ENCODE measurements around the gene PHLPP1. TPM values are rescaled to one million over a fixed set of nuclear protein-coding genes. Genes with fewer than 3 reads are reported as not detected.

PHLPP1 gene
- total RNA-seq, 1 donor from 2014 or later: 2.6 TPM

DNA sequence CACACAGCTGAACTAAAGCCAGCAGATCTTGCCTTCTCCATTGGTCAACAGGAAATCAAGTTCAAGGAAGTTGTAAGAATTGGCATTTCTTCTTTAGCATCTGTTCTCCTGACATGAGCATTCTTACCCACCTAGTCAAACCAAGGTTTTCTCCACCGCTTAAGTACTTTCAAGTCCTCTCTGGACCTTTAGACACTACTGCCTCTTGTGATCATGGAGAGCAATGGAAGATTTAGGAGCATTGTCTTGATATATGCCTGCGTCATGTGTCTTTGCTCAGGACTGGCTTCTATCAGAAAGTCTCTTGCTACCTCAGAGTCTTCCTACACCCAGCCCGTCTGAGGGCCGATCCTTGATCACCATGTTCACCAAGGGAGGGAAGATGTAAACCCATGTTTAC lies 262.2 kb downstream of the PHLPP1 start:
- DNase-seq (ENCODE audit: low read depth in 2 of 2): peak in 1 of 2 donors; percentile 33

GRCh38 chr18:62978251-62979049 lies 263.1 kb downstream of the PHLPP1 start:
- no peak for DNase-seq (ENCODE audit: low read depth in 2 of 2)

DNA sequence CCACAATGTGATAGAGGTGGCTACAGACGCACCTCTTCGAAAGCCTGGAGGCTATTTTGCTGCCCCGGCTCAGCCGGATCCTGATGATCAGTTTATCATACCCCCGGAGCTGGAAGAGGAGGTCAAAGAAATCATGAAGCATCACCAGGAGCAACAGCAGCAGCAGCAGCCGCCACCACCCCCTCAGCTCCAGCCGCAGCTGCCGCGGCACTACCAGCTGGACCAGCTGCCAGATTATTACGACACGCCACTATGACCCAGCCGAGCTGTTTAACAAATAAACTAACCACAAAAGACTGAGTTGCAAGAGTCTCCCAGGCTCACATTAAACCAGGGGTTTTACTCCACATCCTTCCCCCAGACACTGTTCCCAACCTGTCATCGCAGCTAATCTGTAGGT lies 263.8 kb downstream of the PHLPP1 start:
- DNase-seq (ENCODE audit: low read depth in 2 of 2): no peak

GRCh38 chr18:62979900-62980299 lies 264.6 kb downstream of the PHLPP1 start:
- no peak for DNase-seq (ENCODE audit: low read depth in 2 of 2)

- no peak for DNase-seq (ENCODE audit: low read depth in 2 of 2)
Observed at GRCh38 chr18:62981566-62981965, 266.2 kb downstream of the PHLPP1 start.

- DNase-seq (ENCODE audit: low read depth in 2 of 2): peak; percentile 64 to 75
Observed at GRCh38 chr18:62982600-62983251, 267.4 kb downstream of the PHLPP1 start.

- no peak for DNase-seq (ENCODE audit: low read depth in 2 of 2)
Observed at GRCh38 chr18:62984656-62985315, 269.4 kb downstream of the PHLPP1 start.

GRCh38 chr18:62986490-62986889 lies 271.1 kb downstream of the PHLPP1 start:
- no peak for DNase-seq (ENCODE audit: low read depth in 2 of 2)

GRCh38 chr18:62987055-62987830 lies 271.9 kb downstream of the PHLPP1 start:
- no peak for DNase-seq (ENCODE audit: low read depth in 2 of 2)

DNA sequence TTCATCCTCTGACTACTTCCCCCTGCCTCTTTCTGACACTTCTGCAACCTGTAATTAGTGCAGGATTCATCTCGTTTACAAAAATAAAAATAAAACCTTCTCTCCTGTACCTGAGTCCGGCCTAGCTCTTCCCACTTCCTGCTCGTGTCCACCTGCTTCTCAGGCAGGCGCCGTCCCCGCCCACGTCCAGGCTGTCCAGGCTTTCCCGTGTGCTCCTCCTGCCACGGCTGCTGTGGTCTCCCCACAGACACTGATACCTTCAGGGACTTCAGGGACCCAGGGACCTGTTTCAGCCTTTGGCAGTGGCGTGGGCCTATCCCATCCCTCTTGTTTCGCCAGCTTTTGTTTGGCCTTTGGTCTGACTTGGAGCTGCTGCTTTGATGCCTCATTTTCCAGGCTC lies 272.5 kb downstream of the PHLPP1 start:
- no peak for DNase-seq (ENCODE audit: low read depth in 2 of 2)

DNA sequence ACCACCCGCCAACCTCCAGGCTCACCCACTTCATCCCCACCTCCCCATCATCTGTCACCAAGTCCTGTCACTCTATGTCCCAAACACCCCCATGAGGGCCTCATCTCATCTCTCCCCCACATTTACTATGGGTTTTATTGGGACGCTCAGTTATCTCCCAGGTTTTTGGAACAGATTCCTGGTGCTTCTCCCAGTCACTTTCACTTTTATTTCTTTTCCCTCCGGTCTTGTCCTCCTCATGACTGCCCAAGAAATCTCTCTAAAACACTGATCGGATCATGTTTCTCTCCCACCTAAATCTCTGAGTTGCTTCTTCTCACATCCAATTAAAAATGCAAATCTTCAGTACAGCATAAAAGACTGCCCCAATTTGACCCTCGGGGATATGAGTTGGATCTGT lies 273.1 kb downstream of the PHLPP1 start:
- DNase-seq (ENCODE audit: low read depth in 2 of 2): no peak

DNA sequence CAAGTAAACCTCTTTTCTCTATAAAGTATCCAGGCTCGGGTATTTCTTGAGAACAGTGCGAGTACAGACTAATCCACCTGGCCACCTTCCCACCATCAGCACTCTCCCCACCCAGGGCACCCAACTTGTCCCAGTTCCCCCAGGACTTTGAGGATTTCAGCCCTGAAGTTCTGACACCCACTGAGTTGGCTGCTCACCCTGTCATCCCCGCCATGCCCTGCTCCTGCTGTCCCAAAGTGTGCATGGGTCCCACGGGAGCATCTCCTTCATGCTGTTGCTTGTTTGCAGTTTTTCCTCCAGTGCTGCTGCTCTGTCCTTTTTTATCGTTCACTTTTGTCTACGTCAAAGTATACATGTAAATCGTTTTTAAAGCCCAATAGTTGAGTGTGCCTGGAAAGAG lies 273.9 kb downstream of the PHLPP1 start:
- no peak for DNase-seq (ENCODE audit: low read depth in 2 of 2)

- DNase-seq (ENCODE audit: low read depth in 2 of 2): no peak
Observed at GRCh38 chr18:62990653-62991052, 275.3 kb downstream of the PHLPP1 start.

- no peak for DNase-seq (ENCODE audit: low read depth in 2 of 2)
Observed at GRCh38 chr18:62991389-62991788, 276.0 kb downstream of the PHLPP1 start.

DNA sequence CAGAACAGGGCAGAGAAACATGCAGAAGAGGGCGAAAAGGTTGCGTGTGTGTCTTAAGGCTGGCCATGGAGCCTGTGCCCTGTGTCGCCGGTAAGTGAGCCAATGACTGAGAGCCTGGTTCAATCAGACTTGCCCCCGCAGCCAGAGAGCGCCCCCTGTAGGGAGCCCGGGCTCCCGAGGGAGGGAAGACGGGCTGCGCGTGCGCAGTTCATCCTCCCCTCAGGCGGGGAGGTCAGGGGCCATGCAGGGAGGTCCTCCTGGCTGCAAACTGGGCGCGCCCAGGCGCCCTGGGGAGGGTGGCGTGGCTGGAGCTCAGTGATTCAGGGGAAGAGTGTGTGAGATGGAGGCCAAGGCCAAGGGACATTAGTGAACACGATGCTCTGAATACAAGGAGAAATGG lies 276.6 kb downstream of the PHLPP1 start:
- no peak for DNase-seq (ENCODE audit: low read depth in 2 of 2)

GRCh38 chr18:62992877-62993365 lies 277.6 kb downstream of the PHLPP1 start:
- DNase-seq (ENCODE audit: low read depth in 2 of 2): no peak

DNA sequence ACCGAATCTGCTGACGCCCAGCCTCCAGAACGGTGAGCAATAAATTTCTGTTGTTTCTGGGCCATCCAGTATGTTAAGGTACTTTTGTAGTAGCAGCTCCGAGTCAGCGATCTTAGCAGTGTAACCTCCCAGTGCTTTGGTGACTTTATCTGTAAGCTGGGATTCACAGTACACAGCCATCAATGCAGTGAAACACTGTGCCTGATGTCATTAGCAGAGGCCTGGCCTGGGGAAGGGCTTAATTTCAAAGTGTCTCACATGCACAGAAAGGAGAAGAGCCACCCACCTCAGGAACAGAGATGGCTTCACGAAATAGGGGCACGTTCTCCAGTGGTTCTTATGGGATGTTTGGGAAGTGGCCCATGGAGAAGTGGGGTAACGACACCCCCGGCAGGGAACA lies 281.2 kb downstream of the PHLPP1 start:
- no peak for DNase-seq (ENCODE audit: low read depth in 2 of 2)

DNA sequence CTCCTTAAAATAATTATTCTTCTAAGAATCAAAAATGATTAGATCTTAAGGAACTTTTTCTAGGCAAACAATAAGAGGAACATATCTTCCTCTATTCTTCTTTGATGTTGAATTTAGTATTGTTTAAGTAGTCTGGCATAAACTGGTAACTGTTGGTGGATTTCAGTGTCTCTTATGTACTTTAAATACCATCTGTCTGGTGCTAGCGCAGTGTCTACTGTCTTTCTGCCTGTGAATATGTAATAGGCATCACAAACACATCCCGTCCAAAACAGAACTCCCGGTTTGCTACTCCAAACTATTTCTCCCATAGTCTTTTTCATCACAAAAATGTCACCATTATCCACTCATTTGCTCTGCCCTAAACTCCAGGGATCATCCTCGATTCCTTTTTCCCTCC lies 281.7 kb downstream of the PHLPP1 start:
- DNase-seq (ENCODE audit: low read depth in 2 of 2): no peak

DNA sequence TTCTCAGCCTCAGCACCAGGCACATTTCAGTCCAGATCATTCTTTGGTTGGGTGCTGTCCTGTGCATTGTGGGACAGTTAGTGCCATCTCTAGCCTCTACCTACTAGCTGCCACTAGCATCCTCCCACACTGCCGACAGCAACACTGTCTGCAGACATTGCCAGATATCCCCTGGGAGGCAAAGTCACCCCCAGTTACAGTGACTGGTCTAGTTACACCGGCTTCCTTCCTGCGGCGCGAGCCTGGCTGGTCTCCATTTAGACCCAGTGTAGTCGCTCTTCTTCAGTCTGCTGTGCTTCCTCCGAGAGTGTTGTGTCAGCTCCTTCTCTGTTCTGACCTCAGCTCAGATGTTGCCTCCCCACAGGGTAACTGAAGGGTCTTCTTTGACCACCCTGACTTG lies 283.1 kb downstream of the PHLPP1 start:
- no peak for DNase-seq (ENCODE audit: low read depth in 2 of 2)

GRCh38 chr18:62999392-62999791 lies 284.1 kb downstream of the PHLPP1 start:
- DNase-seq (ENCODE audit: low read depth in 2 of 2): peak; percentile 81 to 93

DNA sequence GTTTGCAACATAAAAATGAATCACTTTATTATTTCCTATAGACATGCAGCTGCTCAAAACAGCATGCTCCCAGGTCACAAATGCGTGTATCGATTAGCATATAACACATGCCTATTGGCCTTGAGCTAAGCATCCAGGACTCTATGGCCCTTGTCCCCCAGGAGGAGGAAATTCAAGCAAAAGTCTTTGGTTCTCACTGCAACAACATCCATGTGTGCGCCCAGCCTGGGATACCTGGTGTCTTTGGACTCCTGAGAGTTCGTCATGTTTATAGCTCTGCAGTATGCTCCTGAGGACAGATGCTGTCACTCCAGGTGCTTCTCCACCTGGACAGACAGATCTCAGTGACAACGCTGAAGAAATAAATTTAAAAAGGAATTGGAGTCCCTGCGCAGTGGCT lies 284.6 kb downstream of the PHLPP1 start:
- no peak for DNase-seq (ENCODE audit: low read depth in 2 of 2)

GRCh38 chr18:63000839-63001238 lies 285.5 kb downstream of the PHLPP1 start:
- no peak for DNase-seq (ENCODE audit: low read depth in 2 of 2)
